ENCODE results near the gene KMT2E. TPM values are rescaled to one million over a fixed set of nuclear protein-coding genes. Genes with fewer than 3 reads are reported as not detected.

KMT2E gene
- total RNA-seq, 1 experiment from 2014 or later: 63.9 TPM

GRCh38 chr7:104980841-104981671, 32.9 kb upstream of the KMT2E start:
- H3K4me3 ChIP-seq (ENCODE audit: low read depth, low read length, poor library complexity, severe bottlenecking): no peak overlapping the region
- intact Hi-C loops (cut with micrococcal nuclease; ENCODE audit: unreplicated experiment): loop anchor here (1.0 to 5.0 kb wide), 3 partner anchors 58 to 356 kb away; no protein-coding TSS in a partner anchor
- no peaks in the 10 kb centered on the region for H3K36me3 ChIP-seq (ENCODE audit: insufficient read depth, low read length, poor library complexity, severe bottlenecking)
- BruUV-seq (replicated peaks): no TSS peak
- H3K27ac ChIP-seq (ENCODE audit: low read depth, low read length, poor library complexity, severe bottlenecking): no peak overlapping the region
- peak; percentile 83 for DNase-seq (ENCODE audit: low spot score)
- H3K27me3 ChIP-seq (replicated peaks; ENCODE audit: insufficient read depth, low read depth, low read length, poor library complexity): no peaks in the 10 kb centered on the region
- H3K4me1 ChIP-seq (ENCODE audit: insufficient read depth, low read length, poor library complexity, severe bottlenecking): peaks cover 92% of the 10 kb centered on the region
- ChIA-PET POLR2A (ENCODE audit: low non-redundant PET) (interaction anchor here (0.8 kb wide), 1 partner anchor 414 kb away, joined by 3 read pairs; no protein-coding TSS in a partner anchor), CTCF (interaction anchor here (0.6 to 2.0 kb wide), 8 partner anchors 9 to 551 kb away, joined by 3 to 6 read pairs (median 4); no protein-coding TSS in a partner anchor)
- no peaks in the 10 kb centered on the region for H3K9me3 ChIP-seq (ENCODE audit: low read depth, low read length, poor library complexity, severe bottlenecking)
- TF ChIP-seq EZH2 (IDR thresholded peaks at IDR 0.05; ENCODE audit: borderline replicate concordance, low read depth, low read length, poor library complexity, severe bottlenecking): no peak
- TF ChIP-seq CTCF (conservative IDR thresholded peaks at IDR 0.05; ENCODE audit: low read depth, low read length): peak; percentile 75

- intact Hi-C loops (cut with micrococcal nuclease; ENCODE audit: unreplicated experiment): loop anchor here (5.0 kb wide), 2 partner anchors 126 to 356 kb away; no protein-coding TSS in a partner anchor
- ChIA-PET CTCF (interaction anchor here (0.6 to 2.0 kb wide), 8 partner anchors 9 to 550 kb away, joined by 3 to 6 read pairs (median 4); no protein-coding TSS in a partner anchor), POLR2A (ENCODE audit: low non-redundant PET) (interaction anchor here (0.8 kb wide), 1 partner anchor 413 kb away, joined by 3 read pairs; no protein-coding TSS in a partner anchor)
- no TSS peak for BruUV-seq (replicated peaks)
- no peaks in the 10 kb centered on the region for H3K27me3 ChIP-seq (replicated peaks; ENCODE audit: insufficient read depth, low read depth, low read length, poor library complexity)
- no peaks in the 10 kb centered on the region for H3K36me3 ChIP-seq (ENCODE audit: insufficient read depth, low read length, poor library complexity, severe bottlenecking)
- no peak overlapping the region for H3K27ac ChIP-seq (ENCODE audit: low read depth, low read length, poor library complexity, severe bottlenecking)
- H3K9me3 ChIP-seq (ENCODE audit: low read depth, low read length, poor library complexity, severe bottlenecking): no peaks in the 10 kb centered on the region
- DNase-seq (ENCODE audit: low spot score): no peak
- H3K4me3 ChIP-seq (ENCODE audit: low read depth, low read length, poor library complexity, severe bottlenecking): no peak overlapping the region
- TF ChIP-seq CTCF (conservative IDR thresholded peaks at IDR 0.05; ENCODE audit: low read depth, low read length) (no peak), EZH2 (IDR thresholded peaks at IDR 0.05; ENCODE audit: borderline replicate concordance, low read depth, low read length, poor library complexity, severe bottlenecking) (no peak)
- H3K4me1 ChIP-seq (ENCODE audit: insufficient read depth, low read length, poor library complexity, severe bottlenecking): peaks cover 91% of the 10 kb centered on the region
Observed at GRCh38 chr7:104981672-104982037, 32.4 kb upstream of the KMT2E start.

GRCh38 chr7:104982308-104983075, 31.5 kb upstream of the KMT2E start:
- Histone ChIP-seq H3K4me1 (ENCODE audit: insufficient read depth, low read length, poor library complexity, severe bottlenecking) (peaks cover 84% of the 10 kb centered on the region), H3K27ac (ENCODE audit: low read depth, low read length, poor library complexity, severe bottlenecking) (peak overlapping the region; percentile 97), H3K9me3 (ENCODE audit: low read depth, low read length, poor library complexity, severe bottlenecking) (no peaks in the 10 kb centered on the region), H3K4me3 (ENCODE audit: low read depth, low read length, poor library complexity, severe bottlenecking) (peak overlapping the region; percentile 60), H3K27me3 (replicated peaks; ENCODE audit: insufficient read depth, low read depth, low read length, poor library complexity) (no peaks in the 10 kb centered on the region), H3K36me3 (ENCODE audit: insufficient read depth, low read length, poor library complexity, severe bottlenecking) (no peaks in the 10 kb centered on the region)
- intact Hi-C loops (cut with micrococcal nuclease; ENCODE audit: unreplicated experiment): loop anchor here (5.0 kb wide), 2 partner anchors 125 to 355 kb away; no protein-coding TSS in a partner anchor
- DNase-seq (ENCODE audit: low spot score): no peak
- TF ChIP-seq EZH2 (IDR thresholded peaks at IDR 0.05; ENCODE audit: borderline replicate concordance, low read depth, low read length, poor library complexity, severe bottlenecking) (no peak), CTCF (conservative IDR thresholded peaks at IDR 0.05; ENCODE audit: low read depth, low read length) (no peak)
- ChIA-PET POLR2A (ENCODE audit: low non-redundant PET) (no interaction called here), CTCF (interaction anchor here (0.9 to 2.0 kb wide), 4 partner anchors 10 to 448 kb away, joined by 3 to 5 read pairs (median 4); no protein-coding TSS in a partner anchor)
- no TSS peak for BruUV-seq (replicated peaks)
